B cell (primary cell): Measurements from ENCODE around the gene THRA. TPM values are rescaled to one million over a fixed set of nuclear protein-coding genes. Genes with fewer than 3 reads are reported as not detected.

Experiments
- ATAC-seq: fragments of 200-7000 bp; cut with Tn5 transposase; one replicate; pipeline ENCODE4 v1.10.0; 2021; ENCODE audit warnings: low read depth, mild to moderate bottlenecking, moderate number of reproducible peaks, moderate library complexity
- CTCF ChIA-PET: fragments of 350-600 bp; sonication (Branson Sonifier 250); formaldehyde crosslinking; loops from one replicate; lab custom pipeline; 2021; ENCODE audit warnings: antibody characterized with exemption, inconsistent platforms; lab: Charles Lee
- POLR2A ChIA-PET: fragments of 350-600 bp; sonication (Branson Sonifier 250); formaldehyde crosslinking; loops from one replicate; lab custom pipeline; 2021; ENCODE audit warnings: antibody characterized with exemption; lab: Charles Lee
- DNase-seq: peaks from one replicate; pipeline ENCODE4 v3.0.0; 2013
- H2AFZ ChIP-seq: 2 replicates; pipeline ENCODE4 v1.6.1; 2012; ENCODE audit warnings: mild to moderate bottlenecking, low read depth, low read length; ENCODE audit not compliant: insufficient read depth, poor library complexity, severe bottlenecking
- H3K27ac ChIP-seq, 2 donors: 1 replicate in 1 of 2; 2 replicates in 1 of 2; pipeline ENCODE4 v1.5.1; 2012 to 2013; ENCODE audit warnings: low read length in 2 of 2, mild to moderate bottlenecking in 2 of 2, moderate library complexity in 1 of 2
- H3K27me3 ChIP-seq, 4 experiments: fragments of 200-600 bp in 1 of 4; sonication (generic) in 1 of 4; replicated peaks in 1 of 4; 1 replicate in 2 of 4; 2 replicates in 2 of 4; pipeline versions ENCODE4 v1.6.1 to v1.7.0; 2013 to 2016; ENCODE audit warnings: low read length in 3 of 4, mild to moderate bottlenecking in 2 of 4, mixed read lengths in 1 of 4, moderate library complexity in 1 of 4; ENCODE audit not compliant: insufficient read depth in 4 of 4, control insufficient read depth in 3 of 4; ENCODE audit errors: control extremely low read depth in 1 of 4
- H3K36me3 ChIP-seq, 2 experiments: replicated peaks in 1 of 2; 1 replicate in 1 of 2; 2 replicates in 1 of 2; pipeline versions ENCODE4 v1.6.1 to v1.7.1; 2013; ENCODE audit warnings: low read length in 1 of 2; ENCODE audit not compliant: insufficient read depth in 2 of 2, control insufficient read depth in 1 of 2; ENCODE audit errors: control extremely low read depth in 1 of 2, extremely low read depth in 1 of 2
- H3K4me1 ChIP-seq, 2 donors: fragments of 200-600 bp in 1 of 2; sonication (generic) in 1 of 2; 1 replicate in 1 of 2; 2 replicates in 1 of 2; pipeline versions ENCODE4 v1.5.1 to v1.6.1; 2013 to 2017; ENCODE audit warnings: low read length in 2 of 2; ENCODE audit not compliant: control insufficient read depth in 2 of 2, insufficient read depth in 2 of 2
- H3K4me2 ChIP-seq: replicated peaks from 2 replicates; pipeline ENCODE3; 2012; ENCODE audit warnings: mild to moderate bottlenecking, low read depth, low read length; ENCODE audit not compliant: poor library complexity, severe bottlenecking
- H3K4me3 ChIP-seq, 5 experiments: fragments of 200-600 bp in 1 of 5; sonication (generic) in 1 of 5; 1 replicate in 3 of 5; 2 replicates in 2 of 5; pipeline versions ENCODE4 v1.5.1 to v1.7.0; 2011 to 2016; ENCODE audit warnings: low read length in 4 of 5, mild to moderate bottlenecking in 4 of 5, low read depth in 2 of 5, control low read depth in 1 of 5, moderate library complexity in 1 of 5; ENCODE audit not compliant: insufficient read depth in 1 of 5; ENCODE audit errors: control extremely low read depth in 1 of 5, extremely low read depth in 1 of 5
- H3K79me2 ChIP-seq: fragments of 200-600 bp; sonication (generic); one replicate; pipeline ENCODE4 v1.6.0; 2016; ENCODE audit warnings: low read length; ENCODE audit not compliant: control insufficient read depth, insufficient read depth
- H3K9ac ChIP-seq: fragments of 200-600 bp; sonication (generic); 2 replicates; pipeline ENCODE4 v1.6.1; 2017; ENCODE audit warnings: mild to moderate bottlenecking, low read length, moderate library complexity
- H3K9me3 ChIP-seq, 3 donors: one replicate each; pipeline versions ENCODE4 v1.6.1 to v1.7.1; 2013; ENCODE audit warnings: low read length in 2 of 3; ENCODE audit not compliant: control insufficient read depth in 2 of 3, insufficient read depth in 1 of 3; ENCODE audit errors: control extremely low read depth in 1 of 3
- H4K20me1 ChIP-seq: 2 replicates; pipeline ENCODE4 v1.6.0; 2012; ENCODE audit warnings: mild to moderate bottlenecking, low read length; ENCODE audit not compliant: insufficient read depth, control insufficient read depth, poor library complexity, severe bottlenecking
- H3K27ac Mint-ChIP-seq: one replicate; pipeline ENCODE4 v1.8.0; 2021; ENCODE audit warnings: mixed read lengths
- H3K27me3 Mint-ChIP-seq: one replicate; pipeline ENCODE4 v1.8.0; 2021; ENCODE audit warnings: mixed read lengths
- H3K4me1 Mint-ChIP-seq: one replicate; pipeline ENCODE4 v1.8.0; 2021; ENCODE audit warnings: mixed read lengths
- H3K4me3 Mint-ChIP-seq: one replicate; pipeline ENCODE4 v1.8.0; 2021; ENCODE audit warnings: mixed read lengths
- H3K9me3 Mint-ChIP-seq: one replicate; pipeline ENCODE4 v1.8.0; 2022; ENCODE audit warnings: mixed read lengths; ENCODE audit not compliant: insufficient read depth
- EZH2 ChIP-seq: IDR thresholded peaks from 2 replicates; pipeline ENCODE4 v1.6.1; 2012; ENCODE audit warnings: borderline replicate concordance, low read depth, mild to moderate bottlenecking, moderate library complexity, low read length; ENCODE audit not compliant: insufficient read depth, poor library complexity, severe bottlenecking
- WGBS: methylation state at CpG from one replicate; pipeline ENCODE4 v1.1.5; 2013; ENCODE audit warnings: missing lambda C conversion rate; ENCODE audit not compliant: insufficient coverage; 5-methylcytosine and 5-hydroxymethylcytosine counted together
- intact Hi-C: fragments of 100-400 bp; cut with micrococcal nuclease; formaldehyde crosslinking; loops from one replicate; pipeline ENCODE4 v1.10.0; 2022
- polyA plus RNA-seq: library from polyadenylated mRNA; depleted of rRNA; stranded (reverse); fragments of >200 nt; gene quantifications from 2 replicates; pipeline ENCODE4 v1.2.3, GENCODE V29; 2012
- total RNA-seq, 2 donors: library from RNA; stranded (reverse); fragments of 120-200 nt in 1 of 2; gene quantifications; 1 replicate in 1 of 2; 2 replicates in 1 of 2; pipeline versions ENCODE4 v1.2.3 to v1.2.4, GENCODE V29; 2013 to 2022
- TF ChIP-seq, protein P1 (sequence below): fragments of 200-600 bp; IDR thresholded peaks from one replicate; pipeline ENCODE4 v1.8.0; 2022; ENCODE audit warnings: antibody characterized with exemption, mild to moderate bottlenecking

THRA gene
- total and polyA plus RNA-seq, 2 donors (not counting 1 experiment from before 2014, with no cell fraction given): 8.0 to 17.1 TPM

DNA sequence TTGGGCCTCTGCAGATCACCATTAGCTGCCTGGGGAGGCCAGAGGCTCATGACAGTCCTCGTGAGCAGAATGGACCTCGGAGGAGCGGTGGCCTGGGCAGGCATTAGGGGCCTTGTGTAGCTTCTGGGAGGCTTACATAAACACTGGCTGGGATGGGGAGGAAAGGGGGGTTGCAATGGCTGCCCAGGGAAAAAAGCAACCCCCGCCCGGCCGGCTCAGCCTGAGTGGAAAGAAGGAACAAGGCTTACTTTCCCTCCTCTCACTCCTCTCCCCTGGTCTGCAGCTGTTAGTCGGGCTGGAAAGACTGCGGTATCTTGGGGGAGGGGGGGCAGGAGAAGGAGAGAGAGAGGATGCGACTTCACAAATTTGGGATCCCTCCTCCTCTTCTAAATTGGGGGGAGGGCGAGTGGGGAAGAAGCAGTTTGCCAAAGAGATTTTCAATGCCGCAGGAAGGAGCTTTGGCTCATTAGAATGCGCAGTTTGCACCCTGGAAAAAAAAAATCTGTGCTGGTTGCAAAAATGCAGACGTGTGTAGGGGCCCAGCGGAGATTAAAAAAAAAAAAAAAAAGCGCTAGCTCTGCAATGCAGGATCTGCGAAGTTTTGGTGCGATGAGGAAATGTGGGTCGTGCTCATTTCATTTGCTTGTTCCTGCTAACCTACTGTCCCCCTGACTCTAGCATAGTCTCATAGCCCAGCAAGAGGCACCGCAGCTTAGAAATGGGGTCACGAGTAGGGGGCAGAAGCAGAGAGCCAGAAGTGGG, 44.2 kb downstream of the THRA start:
- Mint-ChIP-seq H3K4me3 (peak overlapping the region; percentile 77), H3K27ac (peak overlapping the region; percentile 89), H3K27me3 (no peaks in the 10 kb centered on the region), H3K9me3 (no peaks in the 10 kb centered on the region), H3K4me1 (peaks cover 56% of the 10 kb centered on the region)
- Histone ChIP-seq H3K4me1 (peaks cover 43 to 44% of the 10 kb centered on the region in 2 donors), H3K27ac (no peak overlapping the region), H3K27me3 (no peaks in the 10 kb centered on the region), H3K79me2 (no peaks in the 10 kb centered on the region), H3K4me3 (no peak overlapping the region), H3K36me3 (no peaks in the 10 kb centered on the region), H4K20me1 (no peaks in the 10 kb centered on the region), H3K9ac (no peak overlapping the region), H3K4me2 (peak overlapping the region; percentile 69), H2AFZ (no peak overlapping the region), H3K9me3 (no peaks in the 10 kb centered on the region)
- DNase-seq (no peak), ATAC-seq (no peak)
- ChIA-PET POLR2A (interaction anchor here (0.5 to 1.1 kb wide), 4 partner anchors 13 to 57 kb away, joined by 3 to 5 read pairs (median 4); no protein-coding TSS in a partner anchor), CTCF (interaction anchor here (0.8 to 1.3 kb wide), 6 partner anchors 9 to 79 kb away, joined by 3 to 7 read pairs (median 3); no protein-coding TSS in a partner anchor)
- intact Hi-C loops: no loop called here
- TF ChIP-seq, protein P1, sequence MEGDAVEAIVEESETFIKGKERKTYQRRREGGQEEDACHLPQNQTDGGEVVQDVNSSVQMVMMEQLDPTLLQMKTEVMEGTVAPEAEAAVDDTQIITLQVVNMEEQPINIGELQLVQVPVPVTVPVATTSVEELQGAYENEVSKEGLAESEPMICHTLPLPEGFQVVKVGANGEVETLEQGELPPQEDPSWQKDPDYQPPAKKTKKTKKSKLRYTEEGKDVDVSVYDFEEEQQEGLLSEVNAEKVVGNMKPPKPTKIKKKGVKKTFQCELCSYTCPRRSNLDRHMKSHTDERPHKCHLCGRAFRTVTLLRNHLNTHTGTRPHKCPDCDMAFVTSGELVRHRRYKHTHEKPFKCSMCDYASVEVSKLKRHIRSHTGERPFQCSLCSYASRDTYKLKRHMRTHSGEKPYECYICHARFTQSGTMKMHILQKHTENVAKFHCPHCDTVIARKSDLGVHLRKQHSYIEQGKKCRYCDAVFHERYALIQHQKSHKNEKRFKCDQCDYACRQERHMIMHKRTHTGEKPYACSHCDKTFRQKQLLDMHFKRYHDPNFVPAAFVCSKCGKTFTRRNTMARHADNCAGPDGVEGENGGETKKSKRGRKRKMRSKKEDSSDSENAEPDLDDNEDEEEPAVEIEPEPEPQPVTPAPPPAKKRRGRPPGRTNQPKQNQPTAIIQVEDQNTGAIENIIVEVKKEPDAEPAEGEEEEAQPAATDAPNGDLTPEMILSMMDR: no peak
- TF ChIP-seq EZH2: no peak
- WGBS: 77% methylated on average over 7 of the region's 20 CpGs
